OCI-LY1 (cell line): ENCODE data around the gene SVOPL.
"Not testable (repeated sequence)": the region's sequence is repeated elsewhere in the genome, so short reads cannot be mapped to it uniquely, and the experiment has no call there.

Source experiments
- H2AFZ ChIP-seq: fragments of 200-600 bp; sonication (generic), shearing (Covaris generic); 2 replicates; pipeline ENCODE4 v1.6.0; 2014; ENCODE audit warnings: antibody characterized with exemption, mild to moderate bottlenecking, low read length
- H3F3A ChIP-seq: fragments of 200-600 bp; sonication (generic), shearing (Covaris generic); 2 replicates; pipeline ENCODE4 v1.6.0; 2014; ENCODE audit warnings: mild to moderate bottlenecking, antibody characterized with exemption, low read length, moderate library complexity; ENCODE audit not compliant: insufficient read depth
- H3K27ac ChIP-seq: fragments of 200-600 bp; sonication (generic); 2 replicates; pipeline ENCODE4 v1.5.1; 2014; ENCODE audit warnings: low read length, mixed run types, mild to moderate bottlenecking, low read depth; ENCODE audit not compliant: poor library complexity, severe bottlenecking
- H3K27me3 ChIP-seq: fragments of 200-600 bp; sonication (generic); 2 replicates; pipeline ENCODE4 v1.6.0; 2014; ENCODE audit warnings: antibody characterized with exemption, mild to moderate bottlenecking, low read length, moderate library complexity; ENCODE audit not compliant: insufficient read depth
- H3K36me3 ChIP-seq: fragments of 200-600 bp; sonication (generic); 2 replicates; pipeline ENCODE4 v1.6.1; 2014; ENCODE audit warnings: mild to moderate bottlenecking, antibody characterized with exemption, low read length, moderate library complexity, mixed read lengths; ENCODE audit not compliant: insufficient read depth
- H3K4me1 ChIP-seq: fragments of 200-600 bp; sonication (generic); 2 replicates; pipeline ENCODE4 v1.5.1; 2014; ENCODE audit warnings: mild to moderate bottlenecking, low read length, moderate library complexity; ENCODE audit not compliant: insufficient read depth, severe bottlenecking
- H3K4me2 ChIP-seq: fragments of 200-600 bp; sonication (generic), shearing (Covaris generic); 2 replicates; pipeline ENCODE4 v1.6.1; 2014; ENCODE audit warnings: low read length
- H3K4me3 ChIP-seq: fragments of 200-600 bp; sonication (generic); 2 replicates; pipeline ENCODE4 v1.5.1; 2014; ENCODE audit warnings: low read length, low read depth, mild to moderate bottlenecking, mixed read lengths; ENCODE audit not compliant: poor library complexity, severe bottlenecking
- H3K79me2 ChIP-seq: fragments of 200-600 bp; shearing (Covaris generic); 2 replicates; pipeline ENCODE4 v1.6.1; 2016; ENCODE audit warnings: mixed run types, low read length, mixed read lengths; ENCODE audit not compliant: insufficient read depth
- H3K9ac ChIP-seq: fragments of 200-600 bp; sonication (generic), shearing (Covaris generic); 2 replicates; pipeline ENCODE4 v1.6.1; 2014; ENCODE audit warnings: mild to moderate bottlenecking, low read length, mixed read lengths
- H3K9me2 ChIP-seq: fragments of 200-600 bp; sonication (generic), shearing (Covaris generic); 2 replicates; pipeline ENCODE4 v1.6.1; 2014; ENCODE audit warnings: low read depth, mild to moderate bottlenecking, low read length, mixed read lengths
- H3K9me3 ChIP-seq: fragments of 200-600 bp; shearing (Covaris generic); 2 replicates; pipeline ENCODE4 v1.6.1; 2014; ENCODE audit warnings: low read length, mixed read lengths
- H4K20me1 ChIP-seq: fragments of 200-600 bp; sonication (generic), shearing (Covaris generic); 2 replicates; pipeline ENCODE4 v1.6.0; 2016; ENCODE audit warnings: mild to moderate bottlenecking, low read length; ENCODE audit not compliant: insufficient read depth
- EZH2 ChIP-seq: fragments of 200-600 bp; sonication (generic), shearing (Covaris generic); IDR thresholded peaks from 2 replicates; pipeline ENCODE4 v1.8.0; 2017; ENCODE audit warnings: borderline replicate concordance, mixed run types, mild to moderate bottlenecking, antibody characterized with exemption, low read length, moderate library complexity, mixed read lengths
- TF ChIP-seq, protein P1 (sequence below): fragments of 200-600 bp; sonication (generic), shearing (Covaris generic); IDR thresholded peaks from 2 replicates; pipeline ENCODE4 v1.5.1; 2017; ENCODE audit warnings: mild to moderate bottlenecking, antibody characterized with exemption, low read length, moderate library complexity, mixed read lengths

Gene SVOPL

GRCh38 chr7:138738114-138738513 lies 37.0 kb upstream of the SVOPL start:
- Histone ChIP-seq H2AFZ (no peak overlapping the region), H3K4me2 (no peak overlapping the region), H3K4me1 (no peaks in the 10 kb centered on the region), H3K36me3 (no peaks in the 10 kb centered on the region), H3K9ac (no peak overlapping the region), H3F3A (no peaks in the 10 kb centered on the region), H3K79me2 (no peaks in the 10 kb centered on the region), H3K9me3 (0 out of 2 replicates have a peak, but pooled peaks cover 2% of the 10 kb centered on the region), H4K20me1 (no peaks in the 10 kb centered on the region), H3K9me2 (no peaks in the 10 kb centered on the region), H3K4me3 (no peak overlapping the region), H3K27ac (no peak overlapping the region), H3K27me3 (peaks cover 3% of the 10 kb centered on the region; the same call in 1 of the 2 replicates)
- no peak for TF ChIP-seq EZH2

GRCh38 chr7:138735399-138735798 lies 34.2 kb upstream of the SVOPL start:
- no peak overlapping the region for H2AFZ ChIP-seq
- no peak overlapping the region for H3K27ac ChIP-seq
- no peaks in the 10 kb centered on the region for H3K79me2 ChIP-seq
- H3K4me1 ChIP-seq = no peaks in the 10 kb centered on the region
- H3K4me2 ChIP-seq = no peak overlapping the region
- no peaks in the 10 kb centered on the region for H4K20me1 ChIP-seq
- no peak overlapping the region for H3K4me3 ChIP-seq
- peaks cover 3% of the 10 kb centered on the region; the same call in 1 of the 2 replicates for H3K27me3 ChIP-seq
- H3K9ac ChIP-seq = no peak overlapping the region
- no peaks in the 10 kb centered on the region for H3K36me3 ChIP-seq
- 0 out of 2 replicates have a peak, but pooled peaks cover 2% of the 10 kb centered on the region for H3K9me3 ChIP-seq
- no peaks in the 10 kb centered on the region for H3K9me2 ChIP-seq
- TF ChIP-seq EZH2 = no peak
- TF ChIP-seq, protein P1, sequence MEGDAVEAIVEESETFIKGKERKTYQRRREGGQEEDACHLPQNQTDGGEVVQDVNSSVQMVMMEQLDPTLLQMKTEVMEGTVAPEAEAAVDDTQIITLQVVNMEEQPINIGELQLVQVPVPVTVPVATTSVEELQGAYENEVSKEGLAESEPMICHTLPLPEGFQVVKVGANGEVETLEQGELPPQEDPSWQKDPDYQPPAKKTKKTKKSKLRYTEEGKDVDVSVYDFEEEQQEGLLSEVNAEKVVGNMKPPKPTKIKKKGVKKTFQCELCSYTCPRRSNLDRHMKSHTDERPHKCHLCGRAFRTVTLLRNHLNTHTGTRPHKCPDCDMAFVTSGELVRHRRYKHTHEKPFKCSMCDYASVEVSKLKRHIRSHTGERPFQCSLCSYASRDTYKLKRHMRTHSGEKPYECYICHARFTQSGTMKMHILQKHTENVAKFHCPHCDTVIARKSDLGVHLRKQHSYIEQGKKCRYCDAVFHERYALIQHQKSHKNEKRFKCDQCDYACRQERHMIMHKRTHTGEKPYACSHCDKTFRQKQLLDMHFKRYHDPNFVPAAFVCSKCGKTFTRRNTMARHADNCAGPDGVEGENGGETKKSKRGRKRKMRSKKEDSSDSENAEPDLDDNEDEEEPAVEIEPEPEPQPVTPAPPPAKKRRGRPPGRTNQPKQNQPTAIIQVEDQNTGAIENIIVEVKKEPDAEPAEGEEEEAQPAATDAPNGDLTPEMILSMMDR = no peak
- no peaks in the 10 kb centered on the region for H3F3A ChIP-seq

DNA sequence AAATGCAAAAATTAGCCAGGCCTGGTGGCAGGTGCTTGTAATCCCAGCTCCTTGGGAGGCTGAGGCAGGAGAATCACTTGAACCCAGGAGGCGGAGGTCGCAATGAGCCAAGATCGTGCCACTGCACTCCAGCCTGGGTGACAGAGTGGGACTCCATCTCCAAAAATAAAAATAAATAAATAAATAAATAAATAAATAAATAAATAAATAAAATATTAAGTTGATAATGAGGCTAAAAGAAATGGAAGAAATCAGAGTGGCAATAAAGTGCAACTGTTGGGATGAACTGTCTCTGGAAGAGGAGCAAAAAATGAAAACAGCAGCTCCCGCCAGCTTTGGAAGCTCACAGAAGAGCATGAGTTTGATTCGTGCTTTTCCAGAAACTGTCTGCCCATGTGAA lies 30.6 kb upstream of the SVOPL start:
- H3F3A ChIP-seq, H3K27ac ChIP-seq, H3K27me3 ChIP-seq, H3K4me2 ChIP-seq, H3K36me3 ChIP-seq, H2AFZ ChIP-seq, H3K9ac ChIP-seq, H3K9me3 ChIP-seq, H3K9me2 ChIP-seq, H3K79me2 ChIP-seq, H4K20me1 ChIP-seq, H3K4me1 ChIP-seq, H3K4me3 ChIP-seq: not testable (repeated sequence)

GRCh38 chr7:138729444-138729843 lies 28.3 kb upstream of the SVOPL start:
- TF ChIP-seq, protein P1 = no peak
- no peak for TF ChIP-seq EZH2
- Histone ChIP-seq H3K27me3 (no peaks in the 10 kb centered on the region; the same call in 1 of the 2 replicates), H3K9me2 (no peaks in the 10 kb centered on the region), H3K4me3 (no peak overlapping the region), H3F3A (no peaks in the 10 kb centered on the region), H3K36me3 (no peaks in the 10 kb centered on the region), H4K20me1 (no peaks in the 10 kb centered on the region), H3K4me2 (no peak overlapping the region), H3K9ac (no peak overlapping the region), H3K27ac (no peak overlapping the region), H2AFZ (no peak overlapping the region), H3K9me3 (no peaks in the 10 kb centered on the region), H3K4me1 (no peaks in the 10 kb centered on the region), H3K79me2 (no peaks in the 10 kb centered on the region)
